Hepatocyte (in vitro differentiated cells): Measurements from ENCODE around the gene RPL38. TPM values are rescaled to one million over a fixed set of nuclear protein-coding genes. Genes with fewer than 3 reads are reported as not detected.

ENCODE experiments used
- DNase-seq: peaks from one replicate; pipeline ENCODE4 v3.0.0-alpha.2; 2016; ENCODE audit warnings: low spot score
- H2AFZ ChIP-seq: fragments of 200-600 bp; sonication (generic); 2 replicates; pipeline ENCODE4 v1.6.0; 2016; ENCODE audit warnings: antibody characterized with exemption, mild to moderate bottlenecking
- H3K27ac ChIP-seq: fragments of 200-600 bp; sonication (generic); 2 replicates; pipeline ENCODE4 v1.5.1; 2016; ENCODE audit warnings: mild to moderate bottlenecking
- H3K27me3 ChIP-seq: fragments of 200-600 bp; sonication (generic); 2 replicates; pipeline ENCODE4 v1.6.1; 2016
- H3K36me3 ChIP-seq: fragments of 200-600 bp; sonication (generic); replicated peaks from 2 replicates; pipeline ENCODE4 v1.5.1; 2016; ENCODE audit warnings: low read depth; ENCODE audit not compliant: insufficient read depth
- H3K4me1 ChIP-seq: fragments of 200-600 bp; sonication (generic); 2 replicates; pipeline ENCODE4 v1.5.1; 2016; ENCODE audit warnings: mild to moderate bottlenecking, moderate library complexity; ENCODE audit not compliant: insufficient read depth
- H3K4me2 ChIP-seq: fragments of 200-600 bp; sonication (generic); 2 replicates; pipeline ENCODE4 v1.6.0; 2016
- H3K4me3 ChIP-seq: fragments of 200-600 bp; sonication (generic); 2 replicates; pipeline ENCODE4 v1.5.1; 2016; ENCODE audit warnings: mild to moderate bottlenecking
- H3K79me2 ChIP-seq: fragments of 200-600 bp; sonication (generic); 2 replicates; pipeline ENCODE4 v1.6.0; 2017; ENCODE audit warnings: mild to moderate bottlenecking
- H3K9me2 ChIP-seq: fragments of 200-600 bp; sonication (generic); replicated peaks from 2 replicates; pipeline ENCODE4 v1.6.0; 2017; ENCODE audit warnings: mild to moderate bottlenecking; ENCODE audit not compliant: insufficient read depth
- H3K9me3 ChIP-seq: fragments of 200-600 bp; sonication (generic); 2 replicates; pipeline ENCODE4 v1.5.1; 2016; ENCODE audit warnings: low read depth, mild to moderate bottlenecking
- H4K20me1 ChIP-seq: fragments of 200-600 bp; sonication (generic); 2 replicates; pipeline ENCODE4 v1.6.0; 2016; ENCODE audit warnings: mild to moderate bottlenecking; ENCODE audit not compliant: insufficient read depth, poor library complexity, severe bottlenecking
- CTCF ChIP-seq: fragments of 200-600 bp; sonication (generic); IDR thresholded peaks from 2 replicates; pipeline ENCODE4 v1.5.1; 2016; ENCODE audit warnings: antibody characterized with exemption, mild to moderate bottlenecking; ENCODE audit not compliant: poor library complexity
- EZH2 ChIP-seq: fragments of 200-600 bp; sonication (generic); IDR thresholded peaks from 2 replicates; pipeline ENCODE4 v1.6.1; 2016; ENCODE audit warnings: antibody characterized with exemption, mild to moderate bottlenecking, borderline replicate concordance
- EZH2phosphoT487 ChIP-seq: fragments of 200-600 bp; sonication (generic); IDR thresholded peaks from one replicate; pipeline ENCODE4 v1.6.1; 2018; ENCODE audit warnings: antibody characterized with exemption, mild to moderate bottlenecking, low read depth, moderate library complexity; ENCODE audit not compliant: unreplicated experiment, severe bottlenecking
- WGBS: methylation state at CpG from one replicate; pipeline ENCODE4 v1.1.6; 2016; ENCODE audit warnings: low lambda C conversion rate; ENCODE audit errors: missing lambda C conversion rate; 5-methylcytosine and 5-hydroxymethylcytosine counted together
- polyA plus RNA-seq: library from polyadenylated mRNA; unstranded; fragments of >200 nt; fragmentation: Nextera tagmentation; extraction: Ambion mirVana; gene quantifications from 2 replicates; pipeline ENCODE4 v1.2.1, GENCODE V29; 2016
- total RNA-seq: library from RNA; depleted of rRNA; stranded (reverse); fragments of >200 nt; gene quantifications from 2 replicates; pipeline ENCODE4 v1.2.3, GENCODE V29; 2014

The RPL38 gene
- total and polyA plus RNA-seq, 2 experiments from 2014 or later: 276 to 758 TPM

DNA sequence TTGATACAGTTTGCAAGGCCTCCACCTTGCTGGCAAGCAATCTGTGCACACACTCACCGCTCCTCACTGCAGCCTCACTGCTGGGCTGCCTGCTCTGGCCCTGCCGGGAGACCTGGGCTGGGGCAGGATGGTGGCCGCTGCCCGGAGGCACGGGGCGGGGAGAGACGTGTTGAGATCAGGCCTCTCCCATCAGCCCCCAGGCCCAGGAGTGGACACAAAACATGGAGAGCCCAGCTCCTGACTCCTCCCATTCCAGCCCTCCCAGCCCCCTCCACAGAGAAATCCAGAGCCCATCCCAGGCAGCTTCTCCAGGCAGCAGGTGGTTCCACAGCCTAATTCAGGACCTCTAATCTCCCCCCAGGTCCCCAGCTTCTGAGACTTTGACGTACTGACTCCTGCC, 23.1 kb upstream of the RPL38 start:
- WGBS: 53% methylated on average over 8 of the region's 8 CpGs
- H4K20me1 ChIP-seq: no peaks in the 10 kb centered on the region
- H3K27ac ChIP-seq: no peak overlapping the region
- DNase-seq: no peak
- H3K9me3 ChIP-seq: no peaks in the 10 kb centered on the region
- no peaks in the 10 kb centered on the region for H3K36me3 ChIP-seq
- H3K9me2 ChIP-seq: no peaks in the 10 kb centered on the region
- no peak overlapping the region for H2AFZ ChIP-seq
- H3K4me3 ChIP-seq: no peak overlapping the region
- H3K27me3 ChIP-seq: peaks cover 13% of the 10 kb centered on the region
- H3K79me2 ChIP-seq: no peaks in the 10 kb centered on the region
- TF ChIP-seq EZH2: no peak
- H3K4me1 ChIP-seq: no peaks in the 10 kb centered on the region
- H3K4me2 ChIP-seq: no peak overlapping the region

DNA sequence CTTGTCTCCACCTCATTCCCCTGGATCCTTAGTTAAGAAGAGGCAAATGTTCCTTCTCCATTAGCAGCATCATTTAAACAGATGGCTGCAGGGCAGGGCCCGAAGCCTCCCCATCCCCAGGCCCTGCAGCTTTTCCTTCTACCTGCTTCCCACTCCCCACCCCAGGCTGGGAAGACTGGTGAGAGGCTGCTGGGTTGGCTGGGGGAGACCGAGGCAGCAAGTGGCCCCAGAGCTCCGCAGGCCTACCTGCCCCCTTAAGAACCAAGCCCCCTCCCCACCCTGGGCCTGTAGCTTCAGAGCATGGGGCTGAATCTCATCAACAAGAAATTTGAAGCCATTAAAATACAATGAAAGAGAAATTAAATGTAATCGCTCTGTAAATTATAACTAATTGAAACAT, 22.1 kb upstream of the RPL38 start:
- H2AFZ ChIP-seq: no peak overlapping the region
- H4K20me1 ChIP-seq: no peaks in the 10 kb centered on the region
- no peak overlapping the region for H3K4me3 ChIP-seq
- H3K27me3 ChIP-seq: peaks cover 8% of the 10 kb centered on the region
- no peak for DNase-seq
- no peak overlapping the region for H3K27ac ChIP-seq
- H3K9me3 ChIP-seq: no peaks in the 10 kb centered on the region
- WGBS: 86% methylated on average over 2 of the region's 4 CpGs
- H3K79me2 ChIP-seq: no peaks in the 10 kb centered on the region
- no peaks in the 10 kb centered on the region for H3K4me1 ChIP-seq
- no peak overlapping the region for H3K4me2 ChIP-seq
- H3K9me2 ChIP-seq: no peaks in the 10 kb centered on the region
- TF ChIP-seq CTCF (no peak), EZH2 (no peak), EZH2phosphoT487 (no peak)
- no peaks in the 10 kb centered on the region for H3K36me3 ChIP-seq

DNA sequence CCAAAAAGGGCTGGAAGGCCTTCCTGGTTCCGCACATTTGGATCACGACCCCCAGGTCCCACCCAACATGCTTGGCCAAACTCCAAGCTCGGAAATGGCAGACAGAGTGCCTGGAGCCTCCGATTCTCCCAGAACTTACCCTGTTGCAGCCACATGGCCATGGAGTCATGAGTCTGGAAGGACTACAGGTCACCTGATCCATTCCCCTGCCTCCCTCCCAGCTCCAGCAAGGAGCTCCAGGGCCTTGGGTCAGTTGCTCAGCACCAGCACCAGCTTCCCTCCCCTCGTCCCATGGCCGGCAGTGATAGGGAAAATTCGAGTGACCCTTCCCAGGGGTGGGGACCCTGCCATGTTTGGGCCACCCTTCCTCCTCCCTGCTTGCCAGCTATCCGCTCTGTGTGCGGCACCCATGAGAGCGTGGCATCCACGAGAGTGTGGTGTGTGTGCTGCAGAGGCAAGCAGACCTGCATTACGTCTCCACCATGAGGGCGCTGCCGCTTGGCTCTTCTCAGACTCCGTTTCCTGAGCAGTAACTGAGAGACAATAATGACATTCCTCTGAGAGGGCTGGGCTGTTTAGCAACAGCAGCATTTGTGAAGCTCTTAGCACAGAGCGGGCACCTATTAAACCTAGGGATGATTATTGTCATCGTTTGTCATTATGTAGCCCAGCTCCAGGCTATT, 21.3 kb upstream of the RPL38 start:
- no peak overlapping the region for H2AFZ ChIP-seq

GRCh38 chr17:74183411-74183810, 20.1 kb upstream of the RPL38 start:
- H2AFZ ChIP-seq: no peak overlapping the region
- H3K4me1 ChIP-seq: no peaks in the 10 kb centered on the region
- H4K20me1 ChIP-seq: no peaks in the 10 kb centered on the region
- WGBS: 91% methylated on average over 9 of the region's 9 CpGs
- H3K36me3 ChIP-seq: no peaks in the 10 kb centered on the region
- peaks cover 8% of the 10 kb centered on the region for H3K27me3 ChIP-seq
- no peak overlapping the region for H3K4me3 ChIP-seq
- no peaks in the 10 kb centered on the region for H3K9me2 ChIP-seq
- no peak overlapping the region for H3K4me2 ChIP-seq
- DNase-seq: no peak
- no peaks in the 10 kb centered on the region for H3K79me2 ChIP-seq
- no peak for TF ChIP-seq EZH2phosphoT487
- no peak for TF ChIP-seq CTCF
- no peak for TF ChIP-seq EZH2
- no peak overlapping the region for H3K27ac ChIP-seq
- no peaks in the 10 kb centered on the region for H3K9me3 ChIP-seq

More for the DNA sequence above, 21.3 kb upstream of the RPL38 start:
- H3K4me1 ChIP-seq: no peaks in the 10 kb centered on the region
- H3K36me3 ChIP-seq: no peaks in the 10 kb centered on the region
- DNase-seq: no peak
- H3K9me2 ChIP-seq: no peaks in the 10 kb centered on the region
- no peaks in the 10 kb centered on the region for H3K9me3 ChIP-seq
- WGBS: 76% methylated on average over 17 of the region's 17 CpGs
- no peak overlapping the region for H3K27ac ChIP-seq
- H4K20me1 ChIP-seq: no peaks in the 10 kb centered on the region
- H3K4me3 ChIP-seq: no peak overlapping the region
- H3K27me3 ChIP-seq: peaks cover 8% of the 10 kb centered on the region
- TF ChIP-seq EZH2 (no peak), CTCF (no peak), EZH2phosphoT487 (no peak)
- no peaks in the 10 kb centered on the region for H3K79me2 ChIP-seq
- no peak overlapping the region for H3K4me2 ChIP-seq
